Activated CD4-positive, alpha-beta T cell treated with anti-CD3 and anti-CD28 coated beads, Interleukin-2, amount 50 U/mL, for 48 hours (primary cell): ENCODE data around the gene FKRP.

Experiments used
- DNase-seq, 2 experiments: peaks; one replicate each; pipeline ENCODE4 v3.0.0-alpha.2; 2020

Gene FKRP

DNA sequence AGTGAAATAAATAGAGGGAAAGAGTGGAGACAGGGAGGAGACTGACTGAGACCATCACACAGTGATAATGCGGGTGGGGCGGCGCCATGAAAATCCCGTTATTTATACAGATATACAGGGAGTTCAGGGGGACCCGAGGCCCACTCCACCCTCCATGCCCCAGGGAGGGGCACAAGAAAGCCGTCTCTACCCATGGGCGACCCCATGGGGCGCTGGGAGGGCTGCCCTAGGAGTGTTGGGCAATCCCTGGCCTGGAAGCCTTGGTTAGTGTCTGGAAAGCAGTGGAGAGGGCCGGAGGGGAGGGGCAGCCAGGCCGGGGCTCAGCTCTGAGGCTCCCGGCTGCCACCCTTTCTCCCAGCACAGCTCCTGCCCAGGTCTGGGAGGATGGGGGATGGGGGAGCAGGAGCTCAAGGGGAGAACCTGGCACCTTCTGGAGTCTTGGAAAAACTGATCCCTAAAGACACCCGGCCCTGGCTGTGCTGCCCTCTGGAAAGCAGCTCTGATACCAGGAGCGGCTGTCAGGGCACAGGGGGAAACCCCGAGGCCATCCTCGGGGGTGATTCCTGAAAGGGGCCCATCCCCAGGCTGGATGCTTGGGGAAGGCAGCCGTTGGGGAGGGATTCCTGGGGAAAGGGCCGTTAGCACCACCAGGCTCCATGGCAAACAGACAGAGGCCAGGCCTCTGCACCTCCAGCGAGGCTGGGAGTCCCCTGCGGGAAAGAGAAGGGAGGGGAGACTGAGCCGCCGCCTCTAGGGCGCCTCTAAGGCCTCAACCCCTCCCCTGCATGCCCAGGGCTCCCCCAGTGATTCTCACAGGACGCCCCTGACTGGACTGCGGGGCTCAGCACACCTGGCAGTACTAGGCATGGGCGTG lies 26.0 kb upstream of the FKRP start:
- no peak for DNase-seq

DNA sequence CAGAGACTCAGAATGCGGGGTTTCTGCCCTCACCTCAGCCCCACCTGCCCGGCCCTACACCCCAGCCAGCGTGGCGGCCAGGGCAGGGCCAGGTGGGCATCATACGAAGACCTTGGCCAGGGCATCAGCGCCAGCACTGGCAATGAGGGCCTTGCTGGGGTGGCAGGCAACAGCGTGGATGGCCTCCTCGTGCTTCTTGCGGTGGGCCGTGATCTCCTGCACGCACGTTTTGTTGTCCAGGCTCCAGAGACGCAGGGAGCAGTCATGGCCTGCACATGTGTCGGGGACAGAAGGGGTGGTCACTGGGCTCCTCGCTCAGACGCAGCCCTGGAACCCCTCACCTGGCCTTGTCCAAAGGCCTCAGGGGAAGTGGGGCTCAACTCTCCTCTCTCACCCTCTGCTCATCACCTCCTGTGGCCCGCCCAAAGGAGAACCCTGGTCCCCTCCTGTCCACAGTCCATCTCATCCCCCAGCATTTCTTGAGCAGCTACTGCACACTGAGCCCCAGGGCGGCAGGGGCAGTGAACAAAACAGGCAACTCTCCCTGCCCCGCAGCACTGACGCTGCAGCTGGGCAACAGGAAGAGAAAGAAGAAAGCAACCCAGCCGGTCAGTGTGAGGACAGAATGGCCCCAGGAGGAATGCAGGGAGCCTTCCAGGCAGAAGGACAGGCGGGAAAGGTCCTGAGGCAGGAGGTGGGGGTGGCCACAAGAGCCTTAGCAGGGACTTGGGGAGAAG lies 25.2 kb upstream of the FKRP start:
- DNase-seq, result no peak

DNA sequence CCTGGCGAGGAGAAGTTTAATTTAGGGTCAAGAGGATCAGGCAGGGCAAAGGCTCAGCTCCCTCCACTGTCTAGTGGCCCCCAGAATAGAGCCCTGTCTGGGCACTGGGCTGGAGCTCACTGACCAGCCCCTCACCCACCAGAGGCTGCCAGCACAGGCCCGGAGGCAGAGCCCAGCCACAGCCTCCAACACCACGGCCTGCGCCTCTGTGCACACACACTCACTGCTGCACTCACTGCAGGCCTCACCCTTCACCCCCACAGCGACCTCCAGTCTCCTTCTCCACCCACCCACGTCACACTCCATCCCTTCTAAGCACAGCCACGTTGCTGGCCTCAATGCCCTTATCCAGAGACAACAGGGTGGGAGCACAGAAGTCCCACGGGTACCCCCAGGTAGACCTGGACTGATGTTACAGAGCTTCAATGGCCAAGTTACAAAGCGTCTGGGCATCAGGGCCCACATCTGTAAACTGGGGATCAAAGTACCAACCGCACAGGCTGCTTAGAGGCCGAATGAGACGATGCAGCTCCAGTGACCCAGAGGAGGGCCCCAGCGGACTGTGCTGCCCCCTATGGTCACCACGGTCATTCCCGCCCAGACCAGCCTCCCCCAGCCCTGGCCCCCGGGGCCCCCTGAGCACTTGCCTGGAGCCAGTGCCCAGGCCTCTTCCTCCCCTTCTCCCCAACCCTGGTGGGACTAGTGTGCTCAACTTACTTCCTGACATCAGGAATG lies 24.4 kb upstream of the FKRP start:
- DNase-seq, result no peak

DNA sequence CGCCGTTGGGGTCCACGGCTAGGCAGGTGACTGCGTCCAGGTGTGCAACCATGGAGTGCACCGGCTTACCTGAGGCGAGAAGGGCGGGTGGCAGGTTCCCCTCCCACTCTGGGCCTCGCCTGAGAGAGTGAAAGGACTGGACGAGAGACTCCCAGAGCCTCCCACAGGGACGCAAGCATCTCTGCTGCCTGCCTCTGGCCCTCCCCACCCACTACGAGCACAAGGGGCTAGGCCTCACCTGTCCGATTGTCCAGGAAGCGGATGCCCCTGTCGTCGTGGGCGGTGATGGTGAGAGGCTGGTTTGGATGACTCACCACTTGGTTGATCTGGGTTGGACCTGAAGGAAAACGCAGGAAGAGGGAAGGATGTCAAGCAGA lies 23.9 kb upstream of the FKRP start:
- no peak for DNase-seq

DNA sequence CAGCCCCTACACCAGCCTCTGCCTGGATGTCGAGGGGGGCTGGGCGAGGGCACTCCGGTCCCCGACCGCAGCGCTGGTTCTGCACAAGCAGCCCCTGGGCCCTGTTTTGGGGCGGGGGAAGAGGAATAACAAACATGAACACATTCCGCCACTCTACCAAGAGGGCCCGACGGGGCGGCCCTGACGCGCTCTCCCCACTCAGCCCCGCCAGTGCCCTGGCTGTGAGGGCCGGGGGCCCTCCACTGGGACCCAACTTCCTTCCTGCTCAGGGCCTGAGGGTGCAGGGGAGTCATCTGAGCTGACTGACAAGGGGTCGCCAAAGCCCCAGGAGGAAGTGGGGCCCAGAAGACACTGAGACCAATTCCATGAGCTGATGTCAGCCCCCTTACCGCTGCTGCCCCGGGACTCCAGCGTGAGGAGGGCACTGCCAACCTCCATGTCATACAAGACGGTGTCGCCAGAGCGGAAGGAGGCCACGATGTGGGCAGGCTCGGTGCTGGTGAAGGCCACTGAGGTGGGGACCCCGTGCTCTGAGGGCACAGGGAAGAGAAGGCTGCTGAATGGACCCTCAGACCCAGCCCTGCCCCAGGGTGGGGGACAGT lies 23.3 kb upstream of the FKRP start:
- no peak for DNase-seq

DNA sequence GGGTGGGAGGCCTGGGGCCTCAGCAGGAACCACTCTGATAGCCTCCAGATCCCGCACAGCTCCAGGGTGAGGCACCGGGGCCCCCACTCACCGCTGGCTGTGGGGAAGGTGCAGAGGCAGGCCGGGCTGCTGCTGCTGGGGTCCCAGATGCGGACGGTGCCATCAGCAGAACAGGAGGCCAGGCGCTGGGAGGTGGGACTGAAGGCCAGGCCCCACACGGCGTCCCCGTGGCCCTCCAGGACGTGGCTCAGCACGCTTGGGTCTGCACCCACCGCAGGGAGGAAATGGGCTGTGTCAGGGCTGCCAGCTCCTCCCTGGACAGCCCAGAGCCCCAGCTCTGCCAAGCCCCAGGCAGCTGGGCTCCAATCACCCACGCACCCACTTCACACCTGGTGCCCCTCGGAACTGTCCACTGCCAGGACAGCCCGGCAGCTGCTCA lies 22.8 kb upstream of the FKRP start:
- no peak for DNase-seq

- no peak for DNase-seq
Measured at GRCh38 chr19:46723471-46723870, 22.4 kb upstream of the FKRP start.

DNA sequence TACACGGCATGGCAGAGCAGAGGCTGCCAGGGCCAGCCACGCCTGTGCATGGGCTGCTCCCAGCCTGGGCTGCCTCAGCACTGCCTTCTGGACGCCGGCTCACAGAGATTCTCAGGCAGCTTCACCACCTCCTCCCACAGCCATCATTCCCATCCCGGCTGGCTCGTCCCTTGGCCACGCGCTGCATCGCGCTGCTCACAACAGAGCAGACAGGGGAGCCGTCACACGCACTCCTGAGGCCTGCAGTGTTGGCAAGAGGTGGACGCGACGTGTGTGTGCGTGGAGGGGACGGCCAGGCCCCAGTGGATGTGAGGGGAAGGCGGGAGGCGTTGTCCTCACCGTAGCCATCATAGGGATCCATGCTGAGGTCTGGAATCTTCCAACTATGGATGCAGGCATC lies 21.4 kb upstream of the FKRP start:
- DNase-seq, result no peak

DNA sequence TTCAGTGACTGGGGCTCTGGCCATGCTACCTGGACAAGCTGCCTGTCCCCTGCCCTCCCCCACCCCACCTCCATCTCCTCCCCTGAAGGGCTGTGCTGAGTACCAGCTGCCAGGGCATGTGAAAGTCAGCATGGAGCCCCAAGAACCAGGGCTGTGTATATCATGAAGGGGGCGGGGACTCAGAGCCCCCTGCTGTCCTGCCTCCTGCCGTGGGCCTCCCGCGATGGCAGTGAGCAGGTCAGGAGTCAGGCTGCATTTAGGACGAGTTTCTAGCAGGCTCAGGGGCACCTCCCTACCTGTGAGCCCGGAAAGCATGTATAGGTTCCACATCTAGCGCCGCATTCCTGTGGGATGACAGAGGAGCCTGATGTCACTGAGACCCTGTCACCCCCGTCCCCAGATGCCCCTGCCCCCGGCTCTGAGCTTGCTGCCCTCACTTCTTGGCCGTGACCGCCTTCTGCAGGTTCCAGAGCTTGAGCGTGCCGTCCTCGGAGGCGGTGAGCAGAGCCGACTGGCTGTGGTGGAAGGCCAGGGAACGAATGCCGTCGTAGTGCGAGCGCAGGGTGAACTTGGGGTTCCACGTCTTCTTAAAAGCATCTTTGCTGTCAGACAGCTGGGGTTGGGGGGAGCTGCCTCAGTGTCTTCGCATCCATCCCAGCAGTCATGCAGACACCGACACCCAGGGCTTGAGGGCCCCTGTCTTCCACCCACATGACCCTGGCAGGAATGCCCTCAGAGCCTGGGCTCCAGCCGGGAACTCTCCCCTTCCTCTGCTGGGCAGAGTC lies 20.6 kb upstream of the FKRP start:
- no peak for DNase-seq

DNA sequence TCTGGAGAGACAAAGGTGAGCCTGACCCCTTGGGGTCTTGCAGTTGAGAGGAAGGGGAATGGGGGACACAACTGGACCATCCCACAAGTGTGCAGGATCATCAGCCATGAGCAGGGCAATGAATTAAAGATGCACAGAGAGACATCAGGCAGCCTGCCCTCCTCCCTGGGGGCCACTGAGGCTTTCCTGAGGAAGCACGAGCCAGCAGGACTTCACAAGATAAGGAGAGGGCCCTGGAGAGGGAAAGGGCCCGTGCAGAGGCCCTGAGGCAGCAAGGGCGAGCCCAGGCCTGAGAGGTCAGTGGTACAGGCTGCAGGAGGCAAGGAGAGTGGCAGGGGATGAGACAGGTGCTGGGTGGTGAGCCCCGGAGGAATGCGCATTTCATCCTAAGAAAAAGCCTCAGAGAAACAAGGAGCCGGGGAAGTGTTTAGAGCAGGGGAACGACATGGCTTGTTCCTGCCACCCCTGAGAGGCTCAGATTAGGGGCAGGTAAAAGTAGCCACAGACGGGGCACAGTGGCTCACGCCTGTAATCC lies 19.9 kb upstream of the FKRP start:
- no peak for DNase-seq

GRCh38 chr19:46726551-46726950 lies 19.3 kb upstream of the FKRP start:
- no peak for DNase-seq

GRCh38 chr19:46726971-46727501 lies 18.8 kb upstream of the FKRP start:
- DNase-seq, result no peak

DNA sequence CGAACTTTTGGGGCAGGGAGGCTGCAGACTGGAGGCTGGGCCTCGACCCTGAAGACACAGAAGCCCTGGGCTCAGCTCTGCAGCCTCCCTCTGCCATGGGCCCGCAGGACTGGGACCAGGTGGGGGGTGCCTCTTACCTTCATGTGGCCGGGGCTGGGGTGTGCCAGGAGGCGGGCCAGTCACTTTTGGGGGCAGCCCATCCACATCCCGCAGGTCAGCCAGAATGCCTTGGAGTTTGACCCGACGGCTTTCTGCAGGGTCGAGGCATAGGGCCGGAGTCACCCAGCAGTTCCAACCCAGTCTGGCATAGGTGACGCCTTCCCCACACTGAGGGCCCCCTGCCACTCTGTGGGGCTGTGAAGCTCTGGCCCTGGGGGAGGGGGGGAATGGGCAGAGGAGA lies 18.1 kb upstream of the FKRP start:
- no peak for DNase-seq

GRCh38 chr19:46728208-46728607 lies 17.6 kb upstream of the FKRP start:
- DNase-seq, result no peak

- peak; percentile 80 to 83 for DNase-seq
Measured at GRCh38 chr19:46728693-46729339, 17.0 kb upstream of the FKRP start.

GRCh38 chr19:46729696-46730095 lies 16.2 kb upstream of the FKRP start:
- DNase-seq, result no peak

DNA sequence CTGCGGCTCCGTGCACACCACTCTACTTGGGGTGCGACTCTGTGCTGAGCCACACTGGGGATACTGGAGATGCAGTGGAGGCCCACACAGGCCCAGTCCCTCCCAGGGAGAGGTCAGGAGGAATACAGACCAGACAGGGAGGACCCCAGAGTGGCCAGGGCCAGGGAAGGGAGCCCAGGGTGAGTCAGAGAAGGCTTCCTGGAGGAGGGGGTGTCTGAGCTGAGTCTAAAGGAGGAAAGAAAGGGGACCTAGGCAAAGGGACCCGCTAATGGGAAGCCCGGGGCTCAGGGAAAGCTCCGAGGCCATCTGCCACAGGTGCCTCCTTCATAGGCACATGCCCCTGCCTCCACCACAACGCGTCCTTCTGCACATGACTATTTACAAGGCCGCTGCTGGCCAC lies 15.7 kb upstream of the FKRP start:
- DNase-seq, result no peak

GRCh38 chr19:46730595-46730994 lies 15.3 kb upstream of the FKRP start:
- DNase-seq, result no peak

DNA sequence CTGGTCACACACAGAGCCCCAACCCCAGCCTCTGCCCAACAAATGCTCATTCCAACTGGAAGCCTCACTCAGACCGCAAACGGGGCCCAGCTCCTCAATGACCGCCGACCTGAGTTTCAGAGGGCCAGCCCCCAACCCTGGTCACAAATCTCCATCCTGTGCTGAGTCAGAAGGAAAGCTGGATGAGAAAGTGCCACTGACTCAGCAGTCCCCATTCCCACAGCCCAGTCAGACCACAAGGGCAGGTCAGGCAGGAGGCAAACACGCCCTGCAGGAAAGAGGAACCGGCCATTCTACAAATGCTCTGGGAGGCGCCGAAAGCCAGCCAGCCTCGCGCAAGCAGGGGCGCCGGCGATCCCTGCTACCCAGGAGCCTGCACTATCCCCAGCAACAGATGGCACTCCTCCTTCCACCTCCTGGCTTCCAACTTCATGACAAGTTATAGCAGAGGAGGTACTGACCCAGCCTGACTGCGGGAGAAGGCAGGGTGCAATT lies 14.8 kb upstream of the FKRP start:
- peak in 1 of 2 experiments; percentile 21 for DNase-seq

- DNase-seq, result no peak
Measured at GRCh38 chr19:46731584-46731983, 14.3 kb upstream of the FKRP start.
